Pancreas (tissue), 10 donors: ENCODE results near the gene AIRE. TPM values are rescaled to one million over a fixed set of nuclear protein-coding genes. Genes with fewer than 3 reads are reported as not detected.

Experiments
- ATAC-seq, 4 donors: fragments of 200-7000 bp; cut with Tn5 transposase; one replicate each; pipeline versions ENCODE4 v1.8.0 to v1.9.1; 2020; ENCODE audit warnings: mild to moderate bottlenecking in 4 of 4, moderate library complexity in 4 of 4
- DNase-seq, 6 donors: peaks; one replicate each; pipeline ENCODE4 v3.0.0-alpha.2; 2020
- FAIRE-seq: peaks from 2 replicates; lab custom pipeline; 2012; peaks lifted over from hg19 to GRCh38; lab: Jason Lieb, UNC
- H3K27ac ChIP-seq, 4 donors: fragments of 200-600 bp; sonication (generic); 1 replicate in 3 of 4; 2 replicates in 1 of 4; pipeline versions ENCODE4 v1.5.0 to v1.8.0; 2020
- H3K27me3 ChIP-seq, 4 donors: fragments of 200-600 bp; one replicate each; pipeline ENCODE4 v1.8.0; 2021
- H3K36me3 ChIP-seq, 3 donors: fragments of 200-600 bp; sonication (generic) in 1 of 3; one replicate each; pipeline versions ENCODE4 v1.5.0 to v1.8.0; 2020 to 2021
- H3K4me1 ChIP-seq, 3 donors: fragments of 200-600 bp; one replicate each; pipeline ENCODE4 v1.8.0; 2021
- H3K4me3 ChIP-seq, 4 donors: fragments of 200-600 bp; sonication (generic) in 2 of 4; one replicate each; pipeline versions ENCODE4 v1.5.0 to v1.8.0; 2020 to 2021
- H3K9me3 ChIP-seq, 4 donors: fragments of 200-600 bp; one replicate each; pipeline ENCODE4 v1.8.0; 2021
- CTCF ChIP-seq, 4 donors: fragments of 200-600 bp; sonication (generic) in 3 of 4; IDR thresholded peaks; one replicate each; pipeline versions ENCODE4 v1.5.0 to v1.8.0; 2021; ENCODE audit warnings: antibody characterized with exemption in 4 of 4
- WGBS, 2 donors: extraction: QIAGEN DNeasy Blood & Tissue Kit; methylation state at CpG; one replicate each; pipeline ENCODE4 v1.1.7; 2013; 5-methylcytosine and 5-hydroxymethylcytosine counted together
- intact Hi-C, 3 donors: fragments of 100-400 bp; cut with DNase I; formaldehyde crosslinking; loops; one replicate each; pipeline versions ENCODE4 v1.11.1 to v1.14.2; 2022
- polyA plus RNA-seq, 2 donors: library from polyadenylated mRNA; stranded (reverse); fragments of 200-250 nt; gene quantifications; one replicate each; pipeline ENCODE4 v1.2.3, GENCODE V29; 2013
- total RNA-seq, 6 donors: library from RNA; stranded (reverse); fragmentation: NEBNext Ultra II Directional in 4 of 6; extraction: Animal tissue kit (Norgen Biotek cat#: 25700) in 4 of 6; gene quantifications; one replicate each; pipeline versions ENCODE4 v1.2.1 to v1.2.4, GENCODE V29; 2021 to 2023
- donor health status: healthy with polysubstance abuse.
- donor health status: DM: no; HTN: no; CAD: no; lungs with moderate emphysema.
- donor health status: DM: no; HTN: no; CAD: no.
- donor health status: control.
- donor health status: control.
- donor health status: Bipolar disorder and iron deficiency.
- donor health status: DM: yes; HTN: yes; CAD: no.
- donor health status: DM: no; HTN: no; CAD: no.
- donor health status: DM: no; HTN: no; CAD: no.
- donor health status: DM: yes; HTN: yes; CAD: no.

The AIRE gene
- total and polyA plus RNA-seq, 8 donors, result 0.02 TPM; not detected in 7

GRCh38 chr21:44335266-44336059, 49.8 kb downstream of the AIRE start:
- Histone ChIP-seq H3K4me3 (no peak overlapping the region), H3K27ac (no peak overlapping the region), H3K36me3 (no peaks in the 10 kb centered on the region), H3K27me3 (no peaks in the 10 kb centered on the region), H3K4me1 (no peaks in the 10 kb centered on the region), H3K9me3 (no peaks in the 10 kb centered on the region)
- WGBS, 2 donors, result 90 to 94% methylated on average over 22 to 23 of the region's 24 CpGs
- ATAC-seq, result no peak
- TF ChIP-seq CTCF (IDR thresholded peaks at IDR 0.05), result no peak
- intact Hi-C loops, result no loop called here
- DNase-seq, result peak in 2 of 6 donors; percentile 32 to 67
- no peak for FAIRE-seq

- ATAC-seq (no peak), DNase-seq (no peak), FAIRE-seq (no peak)
- no peak for TF ChIP-seq CTCF (IDR thresholded peaks at IDR 0.05)
- H3K9me3 ChIP-seq, result no peaks in the 10 kb centered on the region
- no peak overlapping the region for H3K4me3 ChIP-seq
- no peak overlapping the region for H3K27ac ChIP-seq
- no peaks in the 10 kb centered on the region for H3K36me3 ChIP-seq
- intact Hi-C loops, result no loop called here
- 70 to 84% methylated on average over 3 of the region's 3 CpGs for WGBS, 2 donors
- H3K4me1 ChIP-seq, result no peaks in the 10 kb centered on the region
- no peaks in the 10 kb centered on the region for H3K27me3 ChIP-seq
These were observed 51.8 kb downstream of the AIRE start for GRCh38 chr21:44337449-44337848.

GRCh38 chr21:44337941-44338895, 52.5 kb downstream of the AIRE start:
- intact Hi-C loops, result no loop called here
- no peak for FAIRE-seq
- 5 to 7% methylated on average over 28 to 35 of the region's 47 CpGs for WGBS, 2 donors

More at GRCh38 chr21:44337941-44338895, 52.5 kb downstream of the AIRE start:
- ATAC-seq (peak; percentile 41 to 57 (median 51)), DNase-seq (peak in 5 of 6 donors; percentile 72 to 88 (median 78))
- Histone ChIP-seq H3K9me3 (no peaks in the 10 kb centered on the region), H3K27me3 (no peaks in the 10 kb centered on the region), H3K4me3 (peak overlapping the region; percentile 18 to 52 (median 36)), H3K36me3 (no peaks in the 10 kb centered on the region), H3K4me1 (no peaks in the 10 kb centered on the region), H3K27ac (peak overlapping the region; percentile 42 to 81 (median 62))
- no peak for TF ChIP-seq CTCF (IDR thresholded peaks at IDR 0.05)
